Neural cell (in vitro differentiated cells): ENCODE measurements around the gene LRRC10B. TPM values are rescaled to one million over a fixed set of nuclear protein-coding genes. Genes with fewer than 3 reads are reported as not detected.

ENCODE experiments used
- H2AFZ ChIP-seq: fragments of 200-600, 300-800 bp; sonication (generic), shearing (Covaris generic); 2 replicates; pipeline ENCODE4 v1.6.0; 2014; ENCODE audit warnings: low read depth, mild to moderate bottlenecking, antibody characterized with exemption, low read length, moderate library complexity
- H3F3A ChIP-seq: fragments of 200-600 bp; shearing (Covaris generic); 2 replicates; pipeline ENCODE4 v1.6.1; 2016; ENCODE audit warnings: mild to moderate bottlenecking, moderate library complexity, mixed read lengths, antibody characterized with exemption, low read length; ENCODE audit not compliant: insufficient read depth, poor library complexity, severe bottlenecking
- H3K27ac ChIP-seq: fragments of 200-600, 300-800 bp; sonication (generic), shearing (Covaris generic); 2 replicates; pipeline ENCODE4 v1.5.1; 2014; ENCODE audit warnings: mild to moderate bottlenecking, low read length, moderate library complexity
- H3K27me3 ChIP-seq: fragments of 300-800, 200-600 bp; sonication (generic), shearing (Covaris generic); 2 replicates; pipeline ENCODE4 v1.6.0; 2014; ENCODE audit warnings: mild to moderate bottlenecking, low read depth, low read length, moderate library complexity; ENCODE audit not compliant: insufficient read depth
- H3K36me3 ChIP-seq: fragments of 300-800, 200-600 bp; sonication (generic), shearing (Covaris generic); 2 replicates; pipeline ENCODE4 v1.5.1; 2014; ENCODE audit warnings: mild to moderate bottlenecking, antibody characterized with exemption, low read length, moderate library complexity; ENCODE audit not compliant: insufficient read depth
- H3K4me2 ChIP-seq: fragments of 300-800, 200-600 bp; sonication (generic), shearing (Covaris generic); 2 replicates; pipeline ENCODE4 v1.6.0; 2014; ENCODE audit warnings: mild to moderate bottlenecking, low read length
- H3K4me3 ChIP-seq: fragments of 300-800, 200-600 bp; sonication (generic), shearing (Covaris generic); 2 replicates; pipeline ENCODE4 v1.5.1; 2014; ENCODE audit warnings: mild to moderate bottlenecking, low read length, moderate library complexity
- H3K79me2 ChIP-seq: fragments of 200-600 bp; shearing (Covaris generic); replicated peaks from 2 replicates; pipeline ENCODE4 v1.6.0; 2014; ENCODE audit warnings: mild to moderate bottlenecking, low read length, moderate library complexity; ENCODE audit not compliant: insufficient read depth
- H3K9ac ChIP-seq: fragments of 300-800, 200-600 bp; sonication (generic), shearing (Covaris generic); 2 replicates; pipeline ENCODE4 v1.6.1; 2016; ENCODE audit warnings: mild to moderate bottlenecking, low read length, mixed read lengths
- H3K9me2 ChIP-seq: fragments of 200-600 bp; shearing (Covaris generic); 2 replicates; pipeline ENCODE4 v1.6.1; 2016; ENCODE audit warnings: mild to moderate bottlenecking, low read length, mixed read lengths; ENCODE audit not compliant: insufficient read depth
- H3K9me3 ChIP-seq: fragments of 200-600, 300-800 bp; sonication (generic), shearing (Covaris generic); 2 replicates; pipeline ENCODE4 v1.6.1; 2016; ENCODE audit warnings: mild to moderate bottlenecking, mixed run types, low read length, moderate library complexity, mixed read lengths
- H4K20me1 ChIP-seq: fragments of 200-600 bp; shearing (Covaris generic); 2 replicates; pipeline ENCODE4 v1.6.1; 2016; ENCODE audit warnings: mild to moderate bottlenecking, mixed run types; ENCODE audit not compliant: insufficient read depth
- CTCF ChIP-seq: fragments of 450-650 bp; IDR thresholded peaks from 2 replicates; pipeline ENCODE4 v1.5.1; 2014; ENCODE audit warnings: antibody characterized with exemption, mild to moderate bottlenecking, moderate library complexity; ENCODE audit not compliant: poor library complexity, severe bottlenecking
- EP300 ChIP-seq: fragments of 450-650 bp; conservative IDR thresholded peaks from 2 replicates; pipeline ENCODE4 v1.6.1; 2014; ENCODE audit warnings: antibody characterized with exemption, mild to moderate bottlenecking, moderate library complexity; ENCODE audit not compliant: poor library complexity, severe bottlenecking
- EZH2 ChIP-seq: fragments of 200-600, 300-800 bp; shearing (Covaris generic), sonication (generic); IDR thresholded peaks from 2 replicates; pipeline ENCODE4 v1.6.1; 2014; ENCODE audit warnings: antibody characterized with exemption, low read length, borderline replicate concordance, mild to moderate bottlenecking; ENCODE audit not compliant: insufficient read depth, poor library complexity, severe bottlenecking
- MXI1 ChIP-seq: fragments of 450-650 bp; conservative IDR thresholded peaks from 2 replicates; pipeline ENCODE4 v1.6.1; 2014; ENCODE audit warnings: antibody characterized with exemption, mild to moderate bottlenecking; ENCODE audit not compliant: poor library complexity, severe bottlenecking
- POLR2AphosphoS5 ChIP-seq: IDR thresholded peaks from 2 replicates; pipeline ENCODE4 v1.6.1; 2012
- RAD21 ChIP-seq: fragments of 450-650 bp; conservative IDR thresholded peaks from 2 replicates; pipeline ENCODE4 v1.6.1; 2014; ENCODE audit warnings: antibody characterized with exemption, mild to moderate bottlenecking, moderate library complexity
- REST ChIP-seq: IDR thresholded peaks from 2 replicates; pipeline ENCODE4 v1.6.1; 2012; ENCODE audit warnings: borderline replicate concordance
- SMC3 ChIP-seq: fragments of 450-650 bp; conservative IDR thresholded peaks from 2 replicates; pipeline ENCODE4 v1.6.1; 2014; ENCODE audit warnings: antibody characterized with exemption, mild to moderate bottlenecking, moderate library complexity; ENCODE audit not compliant: poor library complexity
- TAF1 ChIP-seq: IDR thresholded peaks from 2 replicates; pipeline ENCODE4 v1.6.1; 2012; ENCODE audit warnings: low read depth
- polyA minus RNA-seq: library from RNA; depleted of rRNA, polyadenylated mRNA; stranded (reverse); fragments of >200 nt; gene quantifications from 2 replicates; pipeline ENCODE4 v1.2.3, GENCODE V29; 2014
- polyA plus RNA-seq: library from polyadenylated mRNA; depleted of rRNA; stranded (reverse); fragments of >200 nt; gene quantifications from 2 replicates; pipeline ENCODE4 v1.2.3, GENCODE V29; 2014

Gene LRRC10B
- 12.4 and 14.6 TPM in 2 replicates for polyA plus RNA-seq
- 11.8 and 16.1 TPM in 2 replicates for polyA minus RNA-seq

- H3K9me2 ChIP-seq: no peaks in the 10 kb centered on the region
- H3K9me3 ChIP-seq: no peaks in the 10 kb centered on the region
- no peaks in the 10 kb centered on the region for H4K20me1 ChIP-seq
- TF ChIP-seq CTCF (peak; percentile 43), POLR2AphosphoS5 (peak; percentile 82), MXI1 (peak; percentile 48), SMC3 (peak; percentile 32), RAD21 (no peak), REST (peak; percentile 37), EZH2 (no peak), TAF1 (no peak), EP300 (no peak)
- H3K27ac ChIP-seq: peak within 1 kb of the TSS; percentile 72
- H3K36me3 ChIP-seq: no peaks in the 10 kb centered on the region
- H3F3A ChIP-seq: no peaks in the 10 kb centered on the region
- H3K79me2 ChIP-seq: no peaks in the 10 kb centered on the region
- H3K4me2 ChIP-seq: no peak within 1 kb of the TSS
- H3K4me3 ChIP-seq: peak within 1 kb of the TSS; percentile 83
- no peak within 1 kb of the TSS for H2AFZ ChIP-seq
- H3K27me3 ChIP-seq: no peaks in the 10 kb centered on the region
- peak within 1 kb of the TSS; percentile 69 for H3K9ac ChIP-seq
Measured at GRCh38 chr11:61507962-61508861, at the start of gene LRRC10B. Gene LRRC10B, plus strand, starts transcription at chr11:61508749. Its CDS starts 250 bp downstream, at chr11:61508999.

GRCh38 chr11:61460474-61460881, 48.1 kb upstream of the LRRC10B start:
- H3K9me3 ChIP-seq: no peaks in the 10 kb centered on the region
- no peaks in the 10 kb centered on the region for H3K36me3 ChIP-seq
- H3K27me3 ChIP-seq: no peaks in the 10 kb centered on the region
- no peak overlapping the region for H2AFZ ChIP-seq
- H3K9ac ChIP-seq: no peak overlapping the region
- TF ChIP-seq RAD21: no peak
- no peak for TF ChIP-seq TAF1
- TF ChIP-seq EZH2: no peak
- no peak for TF ChIP-seq CTCF
- no peak for TF ChIP-seq MXI1
- TF ChIP-seq REST: no peak
- H3K4me2 ChIP-seq: no peak overlapping the region
- H3K27ac ChIP-seq: no peak overlapping the region
- no peaks in the 10 kb centered on the region for H3K79me2 ChIP-seq
- no peak overlapping the region for H3K4me3 ChIP-seq
- H3F3A ChIP-seq: no peaks in the 10 kb centered on the region
- no peaks in the 10 kb centered on the region for H3K9me2 ChIP-seq
- H4K20me1 ChIP-seq: no peaks in the 10 kb centered on the region
